ENCODE data around the gene GPR142.

GRCh38 chr17:74408815-74409214 lies 41.5 kb downstream of the GPR142 start:
- no peak for TF ChIP-seq CTCF (IDR thresholded peaks at IDR 0.05)
- no peak for TF ChIP-seq POLR2A (IDR thresholded peaks at IDR 0.05)

All from heart left ventricle (tissue), 13 donors.